ENCODE measurements around the gene C16orf87. TPM values are rescaled to one million over a fixed set of nuclear protein-coding genes. Genes with fewer than 3 reads are reported as not detected.
"Not testable (repeated sequence)": the region's sequence is repeated elsewhere in the genome, so short reads cannot be mapped to it uniquely, and the experiment has no call there.

The C16orf87 gene
- total RNA-seq, 1 experiment from 2014 or later: 7.8 TPM

- H4K20me1 ChIP-seq (ENCODE audit: insufficient read depth): no peaks in the 10 kb centered on the region
- H3K4me3 ChIP-seq: no peak overlapping the region
- no peaks in the 10 kb centered on the region for H3K9me2 ChIP-seq (ENCODE audit: insufficient read depth)
- POLR2A ChIA-PET (ENCODE audit: unreplicated experiment): no interaction called here
- no peaks in the 10 kb centered on the region for H3K79me2 ChIP-seq (ENCODE audit: low read depth)
- intact Hi-C loops (cut with micrococcal nuclease; ENCODE audit: unreplicated experiment): no loop called here
- H3K27me3 ChIP-seq (ENCODE audit: insufficient read depth, low read depth): no peaks in the 10 kb centered on the region
- no peaks in the 10 kb centered on the region for H3K36me3 ChIP-seq (ENCODE audit: low read depth)
- H3F3A ChIP-seq (ENCODE audit: insufficient read depth, low read depth): no peaks in the 10 kb centered on the region
- BruUV-seq (replicated peaks): no TSS peak
- CTCF ChIA-PET: no interaction called here
- no peak overlapping the region for H3K27ac ChIP-seq
- no peaks in the 10 kb centered on the region for H3K4me1 ChIP-seq (replicated peaks; ENCODE audit: insufficient read depth)
- no peak overlapping the region for H2AFZ ChIP-seq
- H3K9me3 ChIP-seq (ENCODE audit: insufficient read depth, low read depth): no peaks in the 10 kb centered on the region
- no peak for TF ChIP-seq CTCF (conservative IDR thresholded peaks at IDR 0.05)
- TF ChIP-seq EZH2 (IDR thresholded peaks at IDR 0.05; ENCODE audit: low read depth): no peak
- H3K4me2 ChIP-seq: no peak overlapping the region
- DNase-seq: no peak
These were observed 40.6 kb upstream of the C16orf87 start for GRCh38 chr16:46871597-46871996.

GRCh38 chr16:46868891-46869290 is 37.9 kb upstream of the C16orf87 start:
- H3K4me1 ChIP-seq (replicated peaks; ENCODE audit: insufficient read depth); H3K4me2 ChIP-seq: not testable (repeated sequence)

GRCh38 chr16:46867486-46867885 is 36.5 kb upstream of the C16orf87 start:
- H4K20me1 ChIP-seq (ENCODE audit: insufficient read depth); CTCF ChIA-PET; H3K9me2 ChIP-seq (ENCODE audit: insufficient read depth); DNase-seq; H3K4me3 ChIP-seq; H3K4me1 ChIP-seq (replicated peaks; ENCODE audit: insufficient read depth); POLR2A ChIA-PET (ENCODE audit: unreplicated experiment); H3K27me3 ChIP-seq (ENCODE audit: insufficient read depth, low read depth); H3K79me2 ChIP-seq (ENCODE audit: low read depth); BruUV-seq (replicated peaks); H3K4me2 ChIP-seq; intact Hi-C loops (cut with micrococcal nuclease; ENCODE audit: unreplicated experiment); H3K27ac ChIP-seq; H3F3A ChIP-seq (ENCODE audit: insufficient read depth, low read depth); H3K9me3 ChIP-seq (ENCODE audit: insufficient read depth, low read depth); H3K36me3 ChIP-seq (ENCODE audit: low read depth); H2AFZ ChIP-seq: not testable (repeated sequence)

More at GRCh38 chr16:46868891-46869290, 37.9 kb upstream of the C16orf87 start:
- DNase-seq; H3K4me3 ChIP-seq; intact Hi-C loops (cut with micrococcal nuclease; ENCODE audit: unreplicated experiment); H2AFZ ChIP-seq; H3K27ac ChIP-seq; H3K9me2 ChIP-seq (ENCODE audit: insufficient read depth); BruUV-seq (replicated peaks); H3K79me2 ChIP-seq (ENCODE audit: low read depth); POLR2A ChIA-PET (ENCODE audit: unreplicated experiment); H3K9me3 ChIP-seq (ENCODE audit: insufficient read depth, low read depth); H4K20me1 ChIP-seq (ENCODE audit: insufficient read depth); H3F3A ChIP-seq (ENCODE audit: insufficient read depth, low read depth); H3K27me3 ChIP-seq (ENCODE audit: insufficient read depth, low read depth); H3K36me3 ChIP-seq (ENCODE audit: low read depth): not testable (repeated sequence)
- CTCF ChIA-PET: interaction anchor here (0.6 kb wide), 1 partner anchor 1817 kb away, joined by 12 read pairs; no protein-coding TSS in a partner anchor

GRCh38 chr16:46866286-46866685 is 35.3 kb upstream of the C16orf87 start:
- TF ChIP-seq CTCF (conservative IDR thresholded peaks at IDR 0.05) (no peak), EZH2 (IDR thresholded peaks at IDR 0.05; ENCODE audit: low read depth) (no peak)
- BruUV-seq (replicated peaks): no TSS peak
- no peaks in the 10 kb centered on the region for H3K79me2 ChIP-seq (ENCODE audit: low read depth)
- DNase-seq: no peak
- H3F3A ChIP-seq (ENCODE audit: insufficient read depth, low read depth): no peaks in the 10 kb centered on the region
- no peak overlapping the region for H2AFZ ChIP-seq
- no peak overlapping the region for H3K4me3 ChIP-seq
- H3K4me2 ChIP-seq: no peak overlapping the region
- no peak overlapping the region for H3K27ac ChIP-seq
- H3K9me3 ChIP-seq (ENCODE audit: insufficient read depth, low read depth): no peaks in the 10 kb centered on the region
- intact Hi-C loops (cut with micrococcal nuclease; ENCODE audit: unreplicated experiment): no loop called here
- no peaks in the 10 kb centered on the region for H3K36me3 ChIP-seq (ENCODE audit: low read depth)
- no peaks in the 10 kb centered on the region for H4K20me1 ChIP-seq (ENCODE audit: insufficient read depth)
- H3K9me2 ChIP-seq (ENCODE audit: insufficient read depth): no peaks in the 10 kb centered on the region
- POLR2A ChIA-PET (ENCODE audit: unreplicated experiment): no interaction called here
- H3K27me3 ChIP-seq (ENCODE audit: insufficient read depth, low read depth): no peaks in the 10 kb centered on the region
- CTCF ChIA-PET: interaction anchor here (0.6 kb wide), 1 partner anchor 18 kb away, joined by 5 read pairs; no protein-coding TSS in a partner anchor
- no peaks in the 10 kb centered on the region; the same call in 1 of the 2 replicates for H3K4me1 ChIP-seq (replicated peaks; ENCODE audit: insufficient read depth)

All from PC-9 (cell line).